Gastroesophageal sphincter (tissue), 4 donors: ENCODE data around the gene TXLNA. TPM values are rescaled to one million over a fixed set of nuclear protein-coding genes. Genes with fewer than 3 reads are reported as not detected.

Source experiments
- ATAC-seq: fragments of 150-250 bp; one replicate; pipeline ENCODE4 v1.9.1; 2016; ENCODE audit warnings: mild to moderate bottlenecking, moderate library complexity
- H3K27ac ChIP-seq, 4 donors: fragments of 200-600 bp; sonication (generic) in 3 of 4; 1 replicate in 3 of 4; 2 replicates in 1 of 4; pipeline ENCODE4 v1.5.1; 2016 to 2019
- H3K27me3 ChIP-seq: fragments of 200-600 bp; sonication (generic); one replicate; pipeline ENCODE4 v1.5.1; 2019
- H3K36me3 ChIP-seq, 2 donors: fragments of 200-600 bp; sonication (generic); one replicate each; pipeline ENCODE4 v1.5.1; 2019; ENCODE audit warnings: control low read depth in 1 of 2
- H3K4me1 ChIP-seq, 3 donors: fragments of 200-600 bp; sonication (generic); 1 replicate in 2 of 3; 2 replicates in 1 of 3; pipeline ENCODE4 v1.5.1; 2016 to 2019; ENCODE audit warnings: control low read depth in 2 of 3
- H3K4me3 ChIP-seq, 2 donors: fragments of 200-600 bp; sonication (generic); one replicate each; pipeline ENCODE4 v1.5.1; 2019; ENCODE audit warnings: mild to moderate bottlenecking in 1 of 2, moderate library complexity in 1 of 2
- H3K9me3 ChIP-seq, 3 donors: fragments of 200-600 bp; sonication (generic); one replicate each; pipeline ENCODE4 v1.5.1; 2017 to 2019; ENCODE audit warnings: control low read depth in 2 of 3
- CTCF ChIP-seq, 4 experiments: fragments of 200-600 bp in 2 of 4; fragments of 450-650 bp in 2 of 4; sonication (generic) in 1 of 4; IDR thresholded peaks; one replicate each; pipeline ENCODE4 v1.5.1; 2017 to 2019; ENCODE audit warnings: antibody characterized with exemption in 4 of 4, mild to moderate bottlenecking in 2 of 4, moderate library complexity in 2 of 4
- EP300 ChIP-seq: sonication (generic); formaldehyde crosslinking; IDR thresholded peaks from one replicate; pipeline ENCODE4 v1.6.1; 2017; ENCODE audit warnings: antibody characterized with exemption, mild to moderate bottlenecking
- POLR2A ChIP-seq, 2 donors: fragments of 450-650 bp; IDR thresholded peaks; one replicate each; pipeline ENCODE4 v1.6.1; 2017; ENCODE audit warnings: antibody characterized with exemption in 2 of 2, mild to moderate bottlenecking in 2 of 2, moderate library complexity in 1 of 2
- POLR2AphosphoS5 ChIP-seq: sonication (generic); formaldehyde crosslinking; IDR thresholded peaks from one replicate; pipeline ENCODE4 v1.6.1; 2017; ENCODE audit warnings: antibody characterized with exemption
- WGBS, 2 donors: methylation state at CpG; one replicate each; pipeline ENCODE4 v1.1.5; 2018; ENCODE audit warnings: low coverage in 1 of 2; 5-methylcytosine and 5-hydroxymethylcytosine counted together
- total RNA-seq, 4 donors: library from RNA; depleted of rRNA; stranded (reverse); fragments of >200 nt; gene quantifications; one replicate each; pipeline ENCODE4 v1.1.0, GENCODE V29; 2016

The TXLNA gene
- total RNA-seq, 4 donors from 2014 or later = 44.7 to 86.6 (median 67.3) TPM

- ATAC-seq = no peak
- H3K27me3 ChIP-seq = no peaks in the 10 kb centered on the region
- peak overlapping the region in 2 of 4 donors; percentile 53 to 89 for H3K27ac ChIP-seq
- no peaks in the 10 kb centered on the region for H3K9me3 ChIP-seq
- H3K36me3 ChIP-seq = no peaks in the 10 kb centered on the region
- H3K4me1 ChIP-seq = peaks cover 0 to 55% (median 21%) of the 10 kb centered on the region in 3 donors
- 33 to 43% methylated on average over 5 to 6 of the region's 7 CpGs for WGBS, 2 donors
- H3K4me3 ChIP-seq = no peak overlapping the region
- TF ChIP-seq EP300 (no peak), POLR2A (IDR thresholded peaks at IDR 0.05) (no peak), CTCF (IDR thresholded peaks at IDR 0.05) (no peak), POLR2AphosphoS5 (no peak)
Observed at GRCh38 chr1:32242341-32242851, 62.9 kb downstream of the TXLNA start.

- H3K4me1 ChIP-seq = peaks cover 0 to 49% (median 16%) of the 10 kb centered on the region in 3 donors
- no peak for TF ChIP-seq POLR2A (IDR thresholded peaks at IDR 0.05)
- TF ChIP-seq POLR2AphosphoS5 = peak; percentile 65
- peaks cover 8% of the 10 kb centered on the region for H3K27me3 ChIP-seq
- peak; percentile 65 for ATAC-seq
- peak within 1 kb of the TSS in 3 of 4 donors; percentile 39 to 79 (median 74) for H3K27ac ChIP-seq
- WGBS, 2 donors = 39% methylated on average over 2 of the region's 3 CpGs; no CpG with 5 or more reads in 1 of the 2 donors
- no peak within 1 kb of the TSS for H3K4me3 ChIP-seq
- H3K36me3 ChIP-seq = no peaks in the 10 kb centered on the region
- H3K9me3 ChIP-seq = no peaks in the 10 kb centered on the region
Observed at GRCh38 chr1:32246888-32247273, 67.4 kb downstream of the TXLNA start, which contains the start of gene FAM167B. Gene FAM167B, plus strand, starts transcription at chr1:32247222. Its CDS starts 200 bp downstream, at chr1:32247422.

GRCh38 chr1:32247452-32247851 lies 68.0 kb downstream of the TXLNA start:
- Histone ChIP-seq H3K4me3 (no peak overlapping the region), H3K36me3 (no peaks in the 10 kb centered on the region), H3K27me3 (peaks cover 8% of the 10 kb centered on the region), H3K4me1 (peaks cover 0 to 44% (median 16%) of the 10 kb centered on the region in 3 donors), H3K27ac (peak overlapping the region in 3 of 4 donors; percentile 39 to 79 (median 74)), H3K9me3 (no peaks in the 10 kb centered on the region)
- TF ChIP-seq EP300 (no peak), POLR2A (IDR thresholded peaks at IDR 0.05) (no peak), CTCF (IDR thresholded peaks at IDR 0.05) (no peak), POLR2AphosphoS5 (no peak)
- 80% methylated on average over 1 of the region's 12 CpGs; no CpG with 5 or more reads in 1 of the 2 donors for WGBS, 2 donors
- ATAC-seq = peak; percentile 4

Other genes with a start within 250 kb of the TXLNA start
- 100 to 1,000 TPM; 203 to 273 (median 250) TPM for gene PTP4A2, start 241.3 kb upstream of the TXLNA start, total RNA-seq
- 10 to 100 TPM; 59.1 to 89.3 (median 64.8) TPM for gene KHDRBS1, start 165.8 kb upstream of the TXLNA start, total RNA-seq
- 1 to 10 TPM; 1.7 to 5.4 (median 2.9) TPM for gene TMEM39B, start 106.7 kb upstream of the TXLNA start, total RNA-seq
- 10 to 100 TPM; 52.9 to 70.4 (median 57.6) TPM for gene KPNA6, start 71.6 kb upstream of the TXLNA start, total RNA-seq
- gene CCDC28B, start 20.9 kb downstream of the TXLNA start, total RNA-seq = 1 to 10 TPM; 2.7 to 8.0 (median 5.6) TPM
- gene IQCC, start 26.0 kb downstream of the TXLNA start, total RNA-seq = 1 to 10 TPM in 2 of 4 donors, under 1 TPM in 2; 0.69 to 1.9 (median 1.3) TPM
- gene DCDC2B, start 29.4 kb downstream of the TXLNA start, total RNA-seq = not detected
- 10 to 100 TPM in 2 of 4 donors, 1 to 10 TPM in 2; 3.5 to 17.9 (median 9.9) TPM for gene TMEM234, start 42.7 kb downstream of the TXLNA start, total RNA-seq
- 100 to 1,000 TPM; 123 to 224 (median 171) TPM for gene EIF3I, start 42.7 kb downstream of the TXLNA start, total RNA-seq
- 1 to 10 TPM in 3 of 4 donors, under 1 TPM in 1; 0.40 to 4.4 (median 2.2) TPM for gene FAM167B, start 67.5 kb downstream of the TXLNA start, total RNA-seq
- gene LCK, start 71.6 kb downstream of the TXLNA start, total RNA-seq = 1 to 10 TPM in 2 of 4 donors, under 1 TPM in 2; 0.47 to 3.5 (median 1.2) TPM
- 10 to 100 TPM; 49.5 to 60.5 (median 59.5) TPM for gene HDAC1, start 112.4 kb downstream of the TXLNA start, total RNA-seq
- gene MARCKSL1, start 156.6 kb downstream of the TXLNA start, total RNA-seq = 1 to 10 TPM; 4.0 to 9.0 (median 7.4) TPM
- gene FAM229A, start 182.8 kb downstream of the TXLNA start, total RNA-seq = 1 to 10 TPM in 3 of 4 donors, under 1 TPM in 1; 0.74 to 7.6 (median 4.9) TPM
- 1 to 10 TPM in 1 of 4 donors, not detected in 3; 3.6 TPM for gene TSSK3, start 182.9 kb downstream of the TXLNA start, total RNA-seq
- gene BSDC1, start 214.8 kb downstream of the TXLNA start, total RNA-seq = 10 to 100 TPM; 56.5 to 74.2 (median 70.0) TPM